ENCODE data around the gene SPAG9.

GRCh38 chr17:51014129-51014528 lies 106.5 kb downstream of the SPAG9 start:
- TF ChIP-seq CTCF (IDR thresholded peaks at IDR 0.05) (no peak), POLR2A (IDR thresholded peaks at IDR 0.05) (no peak)
